DND-41 (cell line): ENCODE data around the gene INPP4A.

ENCODE experiments used
- EZH2 ChIP-seq: IDR thresholded peaks from 3 replicates; pipeline ENCODE4 v1.6.1; 2012; ENCODE audit warnings: borderline replicate concordance, low read depth, mild to moderate bottlenecking, moderate library complexity, low read length, inconsistent platforms; ENCODE audit not compliant: severe bottlenecking
- TF ChIP-seq, protein P1 (sequence below): IDR thresholded peaks from 2 replicates; pipeline ENCODE4 v1.5.1; 2012; ENCODE audit warnings: borderline replicate concordance, low read length, moderate library complexity, mild to moderate bottlenecking; ENCODE audit not compliant: poor library complexity, severe bottlenecking; ENCODE audit errors: extremely low read depth

GRCh38 chr2:98483257-98483861 is 38.7 kb downstream of the INPP4A start:
- TF ChIP-seq, protein P1, sequence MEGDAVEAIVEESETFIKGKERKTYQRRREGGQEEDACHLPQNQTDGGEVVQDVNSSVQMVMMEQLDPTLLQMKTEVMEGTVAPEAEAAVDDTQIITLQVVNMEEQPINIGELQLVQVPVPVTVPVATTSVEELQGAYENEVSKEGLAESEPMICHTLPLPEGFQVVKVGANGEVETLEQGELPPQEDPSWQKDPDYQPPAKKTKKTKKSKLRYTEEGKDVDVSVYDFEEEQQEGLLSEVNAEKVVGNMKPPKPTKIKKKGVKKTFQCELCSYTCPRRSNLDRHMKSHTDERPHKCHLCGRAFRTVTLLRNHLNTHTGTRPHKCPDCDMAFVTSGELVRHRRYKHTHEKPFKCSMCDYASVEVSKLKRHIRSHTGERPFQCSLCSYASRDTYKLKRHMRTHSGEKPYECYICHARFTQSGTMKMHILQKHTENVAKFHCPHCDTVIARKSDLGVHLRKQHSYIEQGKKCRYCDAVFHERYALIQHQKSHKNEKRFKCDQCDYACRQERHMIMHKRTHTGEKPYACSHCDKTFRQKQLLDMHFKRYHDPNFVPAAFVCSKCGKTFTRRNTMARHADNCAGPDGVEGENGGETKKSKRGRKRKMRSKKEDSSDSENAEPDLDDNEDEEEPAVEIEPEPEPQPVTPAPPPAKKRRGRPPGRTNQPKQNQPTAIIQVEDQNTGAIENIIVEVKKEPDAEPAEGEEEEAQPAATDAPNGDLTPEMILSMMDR = no peak
- no peak for TF ChIP-seq EZH2
